Activated T-cell treated with anti-CD3 and anti-CD28 coated beads, Interleukin-2, amount 50 U/mL, for 72 hours (primary cell): ENCODE results near the gene DDX10. TPM values are rescaled to one million over a fixed set of nuclear protein-coding genes. Genes with fewer than 3 reads are reported as not detected.

Experiments used
- ATAC-seq, 2 donors: fragments of 150-1000 bp; cut with Tn5 transposase; replicated peaks in 1 of 2; 2 replicates each; pipeline ENCODE4 v1.10.0; 2021; ENCODE audit warnings: moderate library complexity in 2 of 2, mild to moderate bottlenecking in 1 of 2
- DNase-seq, 2 donors: peaks; one replicate each; pipeline ENCODE4 v3.0.0; 2021 to 2022; ENCODE audit warnings: mixed read lengths in 1 of 2
- H3K27ac Mint-ChIP-seq: one replicate; pipeline ENCODE4 v1.8.0; 2022; ENCODE audit warnings: mild to moderate bottlenecking, moderate library complexity, mixed read lengths
- H3K27me3 Mint-ChIP-seq: one replicate; pipeline ENCODE4 v1.8.0; 2022; ENCODE audit warnings: low read depth, mixed read lengths
- H3K36me3 Mint-ChIP-seq, 2 donors: one replicate each; pipeline ENCODE4 v1.8.0; 2022; ENCODE audit warnings: mixed read lengths in 2 of 2, mild to moderate bottlenecking in 1 of 2; ENCODE audit not compliant: insufficient read depth in 2 of 2
- H3K4me1 Mint-ChIP-seq: one replicate; pipeline ENCODE4 v1.8.0; 2022; ENCODE audit warnings: low read depth, mixed read lengths
- H3K4me3 Mint-ChIP-seq, 2 donors: one replicate each; pipeline ENCODE4 v1.8.0; 2022; ENCODE audit warnings: mild to moderate bottlenecking in 2 of 2, mixed read lengths in 2 of 2, moderate library complexity in 2 of 2
- H3K9me3 Mint-ChIP-seq, 2 donors: one replicate each; pipeline ENCODE4 v1.8.0; 2022; ENCODE audit warnings: mixed read lengths in 2 of 2
- total RNA-seq, 2 donors: library from RNA; stranded (reverse); gene quantifications; one replicate each; pipeline ENCODE4 v1.2.3, GENCODE V29; 2022

DDX10 gene
- total RNA-seq, 2 donors from 2014 or later: 24.9 to 32.7 TPM

- Mint-ChIP-seq H3K4me1 (peaks cover 25% of the 10 kb centered on the region), H3K36me3 (peaks cover 0 to 6% of the 10 kb centered on the region in 2 donors), H3K9me3 (no peaks in the 10 kb centered on the region), H3K4me3 (no peak overlapping the region), H3K27me3 (no peaks in the 10 kb centered on the region), H3K27ac (no peak overlapping the region)
- ATAC-seq (no peak), DNase-seq (no peak)
These were observed 194.6 kb downstream of the DDX10 start for GRCh38 chr11:108859510-108859909.

- no peaks in the 10 kb centered on the region for H3K27me3 Mint-ChIP-seq
- no peak for DNase-seq
- H3K9me3 Mint-ChIP-seq: no peaks in the 10 kb centered on the region
These were observed 198.7 kb downstream of the DDX10 start for GRCh38 chr11:108863528-108863927.

DNA sequence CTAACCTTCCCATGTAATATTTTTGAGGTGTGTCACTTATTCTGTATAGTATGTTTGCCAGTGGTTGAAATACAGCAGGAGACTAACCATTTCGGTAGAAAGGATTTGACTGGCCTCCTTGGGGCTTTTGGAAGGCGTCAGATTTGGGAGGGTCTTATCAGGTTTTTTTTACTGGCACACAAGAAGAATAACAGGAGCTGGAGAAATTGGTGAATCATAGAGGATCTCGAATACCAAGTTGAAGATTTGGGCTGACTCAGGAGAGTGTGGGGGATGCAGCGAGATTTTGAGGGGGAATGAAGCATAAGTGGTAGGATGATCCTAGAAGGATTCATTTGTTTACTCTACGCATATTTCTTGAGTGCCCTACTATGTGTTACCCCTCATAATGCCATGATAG, 200.5 kb downstream of the DDX10 start:
- peaks cover 36% of the 10 kb centered on the region for H3K4me1 Mint-ChIP-seq
- ATAC-seq: no peak
- H3K36me3 Mint-ChIP-seq: peaks cover 0 to 3% of the 10 kb centered on the region in 2 donors
- H3K9me3 Mint-ChIP-seq: no peaks in the 10 kb centered on the region
- no peak overlapping the region for H3K27ac Mint-ChIP-seq
- no peak for DNase-seq
- no peak overlapping the region for H3K4me3 Mint-ChIP-seq
- no peaks in the 10 kb centered on the region for H3K27me3 Mint-ChIP-seq

More at GRCh38 chr11:108863528-108863927, 198.7 kb downstream of the DDX10 start:
- H3K36me3 Mint-ChIP-seq: peaks cover 3 to 4% of the 10 kb centered on the region in 2 donors
- H3K27ac Mint-ChIP-seq: no peak overlapping the region
- H3K4me1 Mint-ChIP-seq: peaks cover 33% of the 10 kb centered on the region
- no peak for ATAC-seq
- H3K4me3 Mint-ChIP-seq: no peak overlapping the region

GRCh38 chr11:108866781-108867180, 201.9 kb downstream of the DDX10 start:
- Mint-ChIP-seq H3K9me3 (no peaks in the 10 kb centered on the region), H3K4me1 (peaks cover 40% of the 10 kb centered on the region), H3K27me3 (no peaks in the 10 kb centered on the region), H3K36me3 (peaks cover 0 to 3% of the 10 kb centered on the region in 2 donors), H3K27ac (no peak overlapping the region), H3K4me3 (no peak overlapping the region)
- ATAC-seq: no peak
- DNase-seq: no peak

GRCh38 chr11:108870373-108871020, 205.6 kb downstream of the DDX10 start:
- no peak for DNase-seq
- H3K27ac Mint-ChIP-seq: no peak overlapping the region
- no peaks in the 10 kb centered on the region for H3K27me3 Mint-ChIP-seq
- ATAC-seq: no peak
- no peaks in the 10 kb centered on the region for H3K9me3 Mint-ChIP-seq
- no peak overlapping the region for H3K4me3 Mint-ChIP-seq
- H3K36me3 Mint-ChIP-seq: peaks cover 0 to 3% of the 10 kb centered on the region in 2 donors
- peaks cover 43% of the 10 kb centered on the region for H3K4me1 Mint-ChIP-seq

GRCh38 chr11:108871152-108871551, 206.3 kb downstream of the DDX10 start:
- no peak overlapping the region for H3K4me3 Mint-ChIP-seq
- no peak overlapping the region for H3K27ac Mint-ChIP-seq
- DNase-seq (peak; percentile 31 to 32), ATAC-seq (peak; percentile 63 to 80)
- H3K36me3 Mint-ChIP-seq: no peaks in the 10 kb centered on the region
- peaks cover 39% of the 10 kb centered on the region for H3K4me1 Mint-ChIP-seq
- no peaks in the 10 kb centered on the region for H3K9me3 Mint-ChIP-seq
- no peaks in the 10 kb centered on the region for H3K27me3 Mint-ChIP-seq

DNA sequence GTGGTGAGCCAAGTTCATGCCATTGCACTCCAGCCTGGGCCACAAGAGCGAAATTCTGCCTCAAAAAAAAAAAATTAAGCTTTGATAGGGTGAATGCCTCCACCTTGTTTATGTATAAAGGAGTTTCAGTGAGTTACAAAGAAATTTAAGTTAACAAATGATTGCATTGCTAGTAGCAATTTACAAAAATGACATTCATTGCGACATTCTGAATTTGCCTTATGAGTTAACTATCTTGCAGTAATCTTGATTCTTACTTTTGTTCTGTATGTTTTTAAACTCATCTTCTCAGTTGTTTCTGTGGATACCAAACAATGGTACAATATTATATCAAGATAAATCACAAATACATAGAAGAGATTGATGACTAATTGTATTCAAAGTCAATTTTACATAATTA, 207.0 kb downstream of the DDX10 start:
- ATAC-seq (no peak), DNase-seq (no peak)
- Mint-ChIP-seq H3K4me3 (no peak overlapping the region), H3K27me3 (no peaks in the 10 kb centered on the region), H3K27ac (no peak overlapping the region), H3K9me3 (no peaks in the 10 kb centered on the region), H3K36me3 (no peaks in the 10 kb centered on the region), H3K4me1 (peaks cover 32% of the 10 kb centered on the region)

DNA sequence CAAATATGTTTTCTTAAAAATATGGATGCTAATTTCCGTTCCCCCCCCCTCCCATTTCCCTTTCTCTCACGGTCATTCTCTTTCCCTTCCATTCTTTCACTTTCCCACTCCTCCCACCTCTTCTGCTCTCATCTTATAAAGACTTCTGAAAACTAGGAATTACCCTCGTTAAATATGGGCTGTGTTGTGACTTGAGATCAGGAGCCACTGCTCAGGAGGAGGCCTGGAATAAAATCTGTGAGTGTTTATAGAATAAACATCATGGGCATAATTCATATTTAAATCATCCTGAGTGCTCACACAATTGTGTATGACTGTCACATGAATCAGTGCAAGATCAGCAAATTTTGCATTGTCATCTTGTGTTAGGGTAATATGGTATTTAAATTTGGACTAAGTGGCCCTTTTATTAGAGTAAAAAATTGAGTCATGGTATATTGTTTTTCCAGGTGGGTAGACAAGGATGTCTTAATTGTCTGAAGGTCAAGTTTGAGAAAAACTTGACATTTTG, 208.0 kb downstream of the DDX10 start:
- peak in 1 of 2 donors; percentile 28 for ATAC-seq
- Mint-ChIP-seq H3K4me1 (peaks cover 23% of the 10 kb centered on the region), H3K9me3 (no peaks in the 10 kb centered on the region), H3K4me3 (no peak overlapping the region), H3K27me3 (no peaks in the 10 kb centered on the region), H3K36me3 (no peaks in the 10 kb centered on the region), H3K27ac (peak overlapping the region; percentile 30)
- no peak for DNase-seq

DNA sequence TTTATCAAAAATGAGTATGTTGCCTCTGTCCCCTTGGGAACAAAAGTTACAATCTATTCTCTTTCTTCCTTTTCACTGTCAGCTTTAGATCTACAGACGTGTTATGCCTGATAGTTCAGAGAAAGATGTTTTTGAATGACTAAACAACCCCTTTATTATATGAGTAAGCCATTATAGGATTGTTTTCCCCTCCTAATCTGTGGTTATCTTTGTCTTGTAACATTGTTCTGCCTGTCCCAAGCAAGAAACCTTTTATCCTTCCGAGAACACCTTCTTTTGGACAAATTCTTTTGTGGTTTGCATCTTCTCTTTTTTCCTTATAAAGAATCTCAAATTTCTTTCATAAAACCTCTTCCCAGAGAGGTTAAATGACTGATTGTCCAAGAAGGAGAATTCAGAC, 208.4 kb downstream of the DDX10 start:
- DNase-seq (no peak), ATAC-seq (peak in 1 of 2 donors; percentile 49)
- H3K36me3 Mint-ChIP-seq: no peaks in the 10 kb centered on the region
- peaks cover 18% of the 10 kb centered on the region for H3K4me1 Mint-ChIP-seq
- H3K9me3 Mint-ChIP-seq: no peaks in the 10 kb centered on the region
- no peak overlapping the region for H3K4me3 Mint-ChIP-seq
- H3K27me3 Mint-ChIP-seq: no peaks in the 10 kb centered on the region
- H3K27ac Mint-ChIP-seq: no peak overlapping the region

GRCh38 chr11:108873941-108874340, 209.1 kb downstream of the DDX10 start:
- H3K27me3 Mint-ChIP-seq: no peaks in the 10 kb centered on the region
- H3K4me3 Mint-ChIP-seq: no peak overlapping the region
- H3K9me3 Mint-ChIP-seq: no peaks in the 10 kb centered on the region
- peaks cover 18% of the 10 kb centered on the region for H3K4me1 Mint-ChIP-seq
- no peak for ATAC-seq
- H3K27ac Mint-ChIP-seq: no peak overlapping the region
- no peaks in the 10 kb centered on the region for H3K36me3 Mint-ChIP-seq
- no peak for DNase-seq

DNA sequence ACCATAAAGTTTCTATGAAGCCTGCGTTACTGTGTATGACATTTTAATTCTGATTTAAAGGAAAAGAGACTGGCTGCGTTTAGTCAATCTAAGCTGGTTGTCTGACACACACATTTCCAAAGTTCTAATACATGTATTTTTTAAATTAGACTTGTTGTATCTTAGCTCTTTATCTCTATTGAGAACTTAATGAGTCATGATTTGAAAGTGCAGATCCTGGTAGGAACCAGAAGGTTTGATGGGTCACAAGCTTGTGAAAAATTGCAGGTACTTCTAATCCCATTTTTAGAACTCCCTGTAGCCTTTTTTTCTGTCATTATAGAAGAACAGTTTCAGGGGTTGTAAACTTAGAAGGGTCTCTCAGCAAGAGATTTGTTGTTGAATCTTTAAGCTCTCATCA, 210.3 kb downstream of the DDX10 start:
- no peaks in the 10 kb centered on the region for H3K36me3 Mint-ChIP-seq
- H3K27me3 Mint-ChIP-seq: no peaks in the 10 kb centered on the region
- no peak overlapping the region for H3K27ac Mint-ChIP-seq
- no peak overlapping the region for H3K4me3 Mint-ChIP-seq
- H3K9me3 Mint-ChIP-seq: no peaks in the 10 kb centered on the region
- ATAC-seq (no peak), DNase-seq (no peak)
- peaks cover 18% of the 10 kb centered on the region for H3K4me1 Mint-ChIP-seq

- no peaks in the 10 kb centered on the region for H3K27me3 Mint-ChIP-seq
- DNase-seq (no peak), ATAC-seq (no peak)
- no peak overlapping the region for H3K4me3 Mint-ChIP-seq
- H3K36me3 Mint-ChIP-seq: no peaks in the 10 kb centered on the region
- peaks cover 16% of the 10 kb centered on the region for H3K4me1 Mint-ChIP-seq
- peak overlapping the region; percentile 19 for H3K27ac Mint-ChIP-seq
- no peaks in the 10 kb centered on the region for H3K9me3 Mint-ChIP-seq
These were observed 212.3 kb downstream of the DDX10 start for GRCh38 chr11:108877178-108877577.

DNA sequence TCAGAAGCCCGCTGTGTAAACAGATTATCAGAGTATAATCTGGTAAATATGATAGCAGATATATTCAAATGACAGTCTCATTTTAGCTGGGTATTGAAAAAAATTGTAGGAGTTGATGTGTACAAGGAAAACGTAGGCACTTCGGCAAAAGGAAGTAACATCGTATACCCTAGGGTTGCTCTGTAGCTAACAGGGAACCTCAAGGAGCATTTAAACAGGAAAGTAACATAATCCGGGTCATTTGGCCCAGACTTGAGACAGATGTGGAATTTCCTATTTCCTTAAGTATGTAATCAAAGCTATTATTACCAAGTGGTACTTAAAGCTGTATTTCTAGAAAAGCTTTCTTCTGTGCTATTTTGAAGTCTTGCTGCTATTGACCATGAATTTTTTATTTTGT, 215.6 kb downstream of the DDX10 start:
- no peak for ATAC-seq
- no peak for DNase-seq
- H3K9me3 Mint-ChIP-seq: no peaks in the 10 kb centered on the region
- no peak overlapping the region for H3K4me3 Mint-ChIP-seq
- H3K27ac Mint-ChIP-seq: no peak overlapping the region
- H3K4me1 Mint-ChIP-seq: peaks cover 4% of the 10 kb centered on the region
- H3K36me3 Mint-ChIP-seq: no peaks in the 10 kb centered on the region
- H3K27me3 Mint-ChIP-seq: no peaks in the 10 kb centered on the region

DNA sequence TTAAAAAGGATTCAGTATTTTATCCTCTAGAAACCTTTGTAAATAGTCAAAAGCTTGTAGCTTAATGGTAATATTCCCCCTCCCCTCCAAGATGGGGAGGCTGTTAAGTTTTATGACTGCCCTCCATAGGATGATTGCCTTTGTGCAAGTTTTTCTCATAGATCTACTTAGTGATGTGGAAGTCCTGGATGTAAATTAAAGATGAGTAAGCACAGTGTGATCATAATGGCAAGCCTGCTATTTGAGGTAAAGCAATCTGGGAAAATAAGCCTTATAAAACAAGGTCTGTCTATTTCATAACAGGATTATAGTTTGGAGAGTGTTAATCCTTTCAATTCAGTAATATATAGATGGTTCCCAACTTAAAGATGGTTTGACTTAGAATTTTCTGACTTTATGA, 216.3 kb downstream of the DDX10 start:
- H3K9me3 Mint-ChIP-seq: no peaks in the 10 kb centered on the region
- no peak overlapping the region for H3K4me3 Mint-ChIP-seq
- ATAC-seq (no peak), DNase-seq (no peak)
- peaks cover 4% of the 10 kb centered on the region for H3K4me1 Mint-ChIP-seq
- H3K36me3 Mint-ChIP-seq: no peaks in the 10 kb centered on the region
- no peaks in the 10 kb centered on the region for H3K27me3 Mint-ChIP-seq
- no peak overlapping the region for H3K27ac Mint-ChIP-seq
